Lower lobe of right lung (tissue), 2 donors: ENCODE measurements around the gene MMP1. TPM values are rescaled to one million over a fixed set of nuclear protein-coding genes. Genes with fewer than 3 reads are reported as not detected.

Experiments used
- ATAC-seq, 2 donors: fragments of 200-7000 bp; cut with Tn5 transposase; one replicate each; pipeline ENCODE4 v1.9.1; 2020 to 2022; ENCODE audit warnings: mild to moderate bottlenecking in 2 of 2, moderate library complexity in 2 of 2
- DNase-seq: peaks from one replicate; pipeline ENCODE4 v3.0.0-alpha.2; 2020
- H3K27ac ChIP-seq: fragments of 200-600 bp; one replicate; pipeline ENCODE4 v1.8.0; 2022
- H3K27me3 ChIP-seq: fragments of 200-600 bp; one replicate; pipeline ENCODE4 v1.8.0; 2022; ENCODE audit warnings: low read depth
- H3K36me3 ChIP-seq: fragments of 200-600 bp; one replicate; pipeline ENCODE4 v1.8.0; 2022; ENCODE audit warnings: mild to moderate bottlenecking
- H3K4me1 ChIP-seq: fragments of 200-600 bp; one replicate; pipeline ENCODE4 v1.8.0; 2022
- H3K4me3 ChIP-seq: fragments of 200-600 bp; one replicate; pipeline ENCODE4 v1.8.0; 2022; ENCODE audit warnings: mild to moderate bottlenecking
- H3K9me3 ChIP-seq: fragments of 200-600 bp; one replicate; pipeline ENCODE4 v1.8.0; 2022
- intact Hi-C: fragments of 100-400 bp; cut with DNase I; formaldehyde crosslinking; loops from one replicate; pipeline ENCODE4 v1.11.0; 2022
- total RNA-seq: library from RNA; stranded (reverse); fragmentation: NEBNext Ultra II Directional; extraction: Animal tissue kit (Norgen Biotek cat#: 25700); gene quantifications from one replicate; pipeline ENCODE4 v1.2.1, GENCODE V29; 2021
- TF ChIP-seq, protein P1 (sequence below): fragments of 200-600 bp; IDR thresholded peaks from one replicate; pipeline ENCODE4 v1.8.0; 2022; ENCODE audit warnings: antibody characterized with exemption, mild to moderate bottlenecking
- donor health status: DM: no; HTN: yes; CAD: no; lungs with severe emphysema.

MMP1 gene
- total RNA-seq, 1 donor from 2014 or later = 0.97 TPM

DNA sequence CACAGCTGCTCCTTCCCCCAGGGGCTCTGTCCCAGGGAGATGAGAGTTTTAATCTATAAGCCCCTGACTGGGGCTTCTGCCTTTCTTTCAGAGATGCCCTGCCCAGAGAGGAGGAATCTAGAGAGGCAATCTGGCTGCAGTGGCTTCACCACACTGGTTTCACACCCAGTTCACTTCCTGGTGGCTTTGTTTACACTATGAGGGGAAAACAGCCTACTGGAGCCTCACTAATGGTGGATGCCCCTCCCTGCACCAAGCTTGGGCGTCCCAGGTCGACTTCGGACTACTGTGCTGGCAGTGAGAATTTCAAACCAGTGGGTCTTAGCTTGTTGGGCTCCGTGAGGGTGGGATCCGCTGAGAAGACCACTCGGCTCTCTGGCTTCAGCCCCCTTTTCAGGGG, 21.5 kb upstream of the MMP1 start:
- DNase-seq = no peak
- intact Hi-C loops = no loop called here

DNA sequence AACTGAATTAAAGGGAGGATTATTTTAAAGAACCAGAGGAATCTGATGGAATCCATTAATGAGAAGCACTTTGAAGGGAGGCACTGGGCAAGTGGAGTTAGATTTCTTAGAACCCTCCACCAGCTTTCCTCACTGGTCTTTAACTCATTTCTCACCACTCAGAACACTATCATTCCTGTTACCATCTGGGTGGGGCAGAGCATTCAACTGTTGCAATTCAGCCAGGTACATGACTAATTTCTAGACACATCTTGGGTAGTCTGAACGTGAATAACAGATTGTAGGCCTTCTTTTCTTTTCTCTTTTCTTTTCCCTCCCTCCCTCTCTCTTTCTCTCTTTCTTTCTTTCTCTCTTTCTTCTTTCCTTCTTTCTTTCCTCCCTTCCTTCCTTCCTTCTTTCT, 15.5 kb upstream of the MMP1 start:
- intact Hi-C loops = no loop called here
- Histone ChIP-seq H3K9me3 (no peaks in the 10 kb centered on the region), H3K27me3 (no peaks in the 10 kb centered on the region), H3K27ac (no peak overlapping the region), H3K4me1 (no peaks in the 10 kb centered on the region), H3K4me3 (no peak overlapping the region), H3K36me3 (no peaks in the 10 kb centered on the region)
- no peak for ATAC-seq
- no peak for DNase-seq
- TF ChIP-seq, protein P1, sequence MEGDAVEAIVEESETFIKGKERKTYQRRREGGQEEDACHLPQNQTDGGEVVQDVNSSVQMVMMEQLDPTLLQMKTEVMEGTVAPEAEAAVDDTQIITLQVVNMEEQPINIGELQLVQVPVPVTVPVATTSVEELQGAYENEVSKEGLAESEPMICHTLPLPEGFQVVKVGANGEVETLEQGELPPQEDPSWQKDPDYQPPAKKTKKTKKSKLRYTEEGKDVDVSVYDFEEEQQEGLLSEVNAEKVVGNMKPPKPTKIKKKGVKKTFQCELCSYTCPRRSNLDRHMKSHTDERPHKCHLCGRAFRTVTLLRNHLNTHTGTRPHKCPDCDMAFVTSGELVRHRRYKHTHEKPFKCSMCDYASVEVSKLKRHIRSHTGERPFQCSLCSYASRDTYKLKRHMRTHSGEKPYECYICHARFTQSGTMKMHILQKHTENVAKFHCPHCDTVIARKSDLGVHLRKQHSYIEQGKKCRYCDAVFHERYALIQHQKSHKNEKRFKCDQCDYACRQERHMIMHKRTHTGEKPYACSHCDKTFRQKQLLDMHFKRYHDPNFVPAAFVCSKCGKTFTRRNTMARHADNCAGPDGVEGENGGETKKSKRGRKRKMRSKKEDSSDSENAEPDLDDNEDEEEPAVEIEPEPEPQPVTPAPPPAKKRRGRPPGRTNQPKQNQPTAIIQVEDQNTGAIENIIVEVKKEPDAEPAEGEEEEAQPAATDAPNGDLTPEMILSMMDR = no peak

More for the DNA sequence above, 21.5 kb upstream of the MMP1 start:
- TF ChIP-seq, protein P1 = no peak
- H3K4me1 ChIP-seq = no peaks in the 10 kb centered on the region
- ATAC-seq = no peak
- no peaks in the 10 kb centered on the region for H3K36me3 ChIP-seq
- no peaks in the 10 kb centered on the region for H3K9me3 ChIP-seq
- no peak overlapping the region for H3K27ac ChIP-seq
- no peaks in the 10 kb centered on the region for H3K27me3 ChIP-seq
- no peak overlapping the region for H3K4me3 ChIP-seq

DNA sequence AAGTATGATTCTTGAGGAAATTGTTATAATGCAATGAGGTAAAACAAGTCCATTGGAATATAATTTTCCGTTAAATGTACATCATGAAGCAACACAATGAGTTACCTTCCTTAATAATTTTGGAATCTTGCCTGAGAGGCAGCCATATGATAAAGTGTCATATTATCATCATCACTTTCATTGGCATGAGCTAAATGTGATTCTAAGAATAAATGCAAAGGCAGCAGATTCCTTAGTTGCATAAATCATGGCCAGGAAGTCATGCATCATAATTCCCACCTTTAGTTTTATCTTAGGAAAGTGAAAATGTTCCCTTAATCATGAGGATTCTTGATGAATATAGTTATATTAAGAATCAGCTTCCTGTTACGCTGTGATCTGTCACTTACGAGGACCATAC, 14.2 kb upstream of the MMP1 start:
- DNase-seq (no peak), ATAC-seq (no peak)
- Histone ChIP-seq H3K4me1 (no peaks in the 10 kb centered on the region), H3K36me3 (no peaks in the 10 kb centered on the region), H3K4me3 (no peak overlapping the region), H3K27me3 (no peaks in the 10 kb centered on the region), H3K9me3 (no peaks in the 10 kb centered on the region), H3K27ac (no peak overlapping the region)
- TF ChIP-seq, protein P1 = no peak
- intact Hi-C loops = no loop called here

DNA sequence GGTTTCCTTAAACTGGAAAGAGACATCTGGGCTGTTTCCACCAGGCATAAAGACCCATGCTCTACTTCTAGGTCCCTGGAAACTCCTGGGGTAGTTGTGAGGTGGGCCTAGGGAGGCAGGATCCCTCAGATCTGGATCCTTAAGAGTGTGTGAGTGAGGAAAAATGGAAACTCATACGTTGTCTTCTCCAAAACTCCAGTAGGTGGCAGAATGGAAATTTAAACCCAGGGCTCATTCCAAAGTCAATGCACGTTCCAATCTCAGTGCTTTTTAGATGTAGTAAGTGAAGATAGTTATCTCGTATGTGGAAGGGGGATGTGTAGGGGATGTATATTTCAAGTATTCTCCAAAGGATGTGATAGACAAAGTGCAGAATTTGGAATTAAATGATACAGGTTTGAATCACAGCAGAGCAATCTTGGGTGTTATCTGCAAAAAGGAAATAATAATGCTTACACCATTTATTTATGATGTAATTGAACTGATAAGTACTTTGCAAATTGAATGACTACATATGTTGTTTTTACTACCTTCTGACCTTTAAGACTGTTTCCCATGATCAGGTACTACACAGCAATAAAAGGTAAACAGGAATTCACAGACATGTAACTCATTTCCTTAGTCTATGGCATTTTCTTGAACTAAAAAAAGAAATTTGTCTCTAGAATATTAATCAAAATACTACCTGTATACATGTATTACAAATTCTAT, 13.1 kb upstream of the MMP1 start:
- H3K4me3 ChIP-seq = no peak overlapping the region
- no peaks in the 10 kb centered on the region for H3K9me3 ChIP-seq
- DNase-seq = no peak
- no peaks in the 10 kb centered on the region for H3K27me3 ChIP-seq
- peak in 1 of 2 donors; percentile 42 for ATAC-seq
- TF ChIP-seq, protein P1 = no peak
- no peaks in the 10 kb centered on the region for H3K4me1 ChIP-seq
- H3K27ac ChIP-seq = no peak overlapping the region
- intact Hi-C loops = no loop called here
- no peaks in the 10 kb centered on the region for H3K36me3 ChIP-seq

DNA sequence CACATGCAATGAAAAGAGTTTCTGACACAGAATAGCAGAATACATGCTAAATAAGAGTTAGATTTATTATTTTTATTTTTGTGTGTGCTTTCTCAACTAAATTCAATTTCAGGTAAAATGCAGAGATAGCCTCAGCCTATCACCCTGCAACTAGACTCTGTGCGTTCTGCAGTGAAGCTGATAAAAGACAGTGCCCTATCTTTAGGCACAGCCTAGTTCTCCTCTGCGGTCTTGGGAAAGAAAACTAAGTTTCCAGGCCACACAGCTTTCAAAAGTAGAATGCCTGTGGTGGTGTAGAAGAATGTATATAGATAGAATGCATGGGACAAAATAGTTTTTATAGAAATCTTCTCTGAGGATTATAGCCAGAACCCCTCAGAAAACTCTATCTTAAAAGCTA, 12.0 kb upstream of the MMP1 start:
- intact Hi-C loops = no loop called here
- TF ChIP-seq, protein P1 = no peak
- H3K4me1 ChIP-seq = no peaks in the 10 kb centered on the region
- ATAC-seq (no peak), DNase-seq (no peak)
- H3K9me3 ChIP-seq = no peaks in the 10 kb centered on the region
- no peak overlapping the region for H3K4me3 ChIP-seq
- no peaks in the 10 kb centered on the region for H3K36me3 ChIP-seq
- no peak overlapping the region for H3K27ac ChIP-seq
- H3K27me3 ChIP-seq = no peaks in the 10 kb centered on the region
